Gastrocnemius medialis (tissue), 4 donors: ENCODE measurements around the gene CASK.

Experiments used
- CTCF ChIP-seq, 5 experiments: fragments of 450-650 bp in 3 of 5; fragments of 200-600 bp in 2 of 5; sonication (generic) in 2 of 5; IDR thresholded peaks in 4 of 5; conservative IDR thresholded peaks in 1 of 5; 1 replicate in 4 of 5; 2 replicates in 1 of 5; pipeline ENCODE4 v1.5.1; 2016 to 2019; ENCODE audit warnings: antibody characterized with exemption in 5 of 5, mild to moderate bottlenecking in 3 of 5, moderate library complexity in 3 of 5
- POLR2A ChIP-seq, 2 donors: fragments of 450-650 bp; IDR thresholded peaks; one replicate each; pipeline ENCODE4 v1.6.1; 2017; ENCODE audit warnings: antibody characterized with exemption in 2 of 2, mild to moderate bottlenecking in 2 of 2, moderate library complexity in 2 of 2

- no peak for TF ChIP-seq CTCF (IDR thresholded peaks at IDR 0.05 in 4 of 5, conservative IDR thresholded peaks at IDR 0.05 in 1 of 5)
- no peak for TF ChIP-seq POLR2A (IDR thresholded peaks at IDR 0.05)
These were observed 258.4 kb downstream of the CASK start for GRCh38 chrX:41664908-41665307.
